ENCODE results near the gene ARF3.

Gene ARF3

DNA sequence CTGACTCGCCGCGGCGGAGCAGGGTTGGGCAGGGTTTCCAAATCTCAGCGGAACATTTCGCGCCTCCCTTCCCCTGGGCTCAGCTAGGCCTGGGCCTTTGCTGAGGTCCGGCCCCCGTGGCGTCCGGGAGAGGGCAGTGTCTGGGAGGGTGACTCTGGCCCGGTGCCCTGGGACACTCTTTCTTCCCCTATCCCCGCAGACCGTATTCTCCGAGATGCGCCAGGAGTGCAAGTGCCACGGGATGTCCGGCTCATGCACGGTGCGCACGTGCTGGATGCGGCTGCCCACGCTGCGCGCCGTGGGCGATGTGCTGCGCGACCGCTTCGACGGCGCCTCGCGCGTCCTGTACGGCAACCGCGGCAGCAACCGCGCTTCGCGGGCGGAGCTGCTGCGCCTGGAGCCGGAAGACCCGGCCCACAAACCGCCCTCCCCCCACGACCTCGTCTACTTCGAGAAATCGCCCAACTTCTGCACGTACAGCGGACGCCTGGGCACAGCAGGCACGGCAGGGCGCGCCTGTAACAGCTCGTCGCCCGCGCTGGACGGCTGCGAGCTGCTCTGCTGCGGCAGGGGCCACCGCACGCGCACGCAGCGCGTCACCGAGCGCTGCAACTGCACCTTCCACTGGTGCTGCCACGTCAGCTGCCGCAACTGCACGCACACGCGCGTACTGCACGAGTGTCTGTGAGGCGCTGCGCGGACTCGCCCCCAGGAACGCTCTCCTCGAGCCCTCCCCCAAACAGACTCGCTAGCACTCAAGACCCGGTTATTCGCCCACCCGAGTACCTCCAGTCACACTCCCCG is 23.9 kb upstream of the ARF3 start:
- DNase-seq = peak; percentile 38

DNA sequence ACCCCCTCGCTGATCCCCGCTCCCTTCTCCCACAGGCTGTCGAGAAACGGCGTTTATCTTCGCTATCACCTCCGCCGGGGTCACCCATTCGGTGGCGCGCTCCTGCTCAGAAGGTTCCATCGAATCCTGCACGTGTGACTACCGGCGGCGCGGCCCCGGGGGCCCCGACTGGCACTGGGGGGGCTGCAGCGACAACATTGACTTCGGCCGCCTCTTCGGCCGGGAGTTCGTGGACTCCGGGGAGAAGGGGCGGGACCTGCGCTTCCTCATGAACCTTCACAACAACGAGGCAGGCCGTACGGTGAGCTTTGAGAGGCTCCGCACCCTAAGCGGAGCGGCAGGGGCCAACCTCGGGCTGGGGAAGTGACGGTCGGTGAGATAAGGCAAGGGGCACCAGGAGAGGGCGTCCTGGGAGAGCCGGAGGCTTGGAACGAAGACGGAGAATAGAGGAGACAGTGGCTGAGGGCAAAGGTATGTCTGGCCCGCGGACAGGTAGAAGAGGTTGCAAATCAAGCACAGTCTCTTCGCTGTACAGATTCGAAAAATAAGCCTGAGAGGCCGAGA is 23.2 kb upstream of the ARF3 start:
- DNase-seq = peak; percentile 57

DNA sequence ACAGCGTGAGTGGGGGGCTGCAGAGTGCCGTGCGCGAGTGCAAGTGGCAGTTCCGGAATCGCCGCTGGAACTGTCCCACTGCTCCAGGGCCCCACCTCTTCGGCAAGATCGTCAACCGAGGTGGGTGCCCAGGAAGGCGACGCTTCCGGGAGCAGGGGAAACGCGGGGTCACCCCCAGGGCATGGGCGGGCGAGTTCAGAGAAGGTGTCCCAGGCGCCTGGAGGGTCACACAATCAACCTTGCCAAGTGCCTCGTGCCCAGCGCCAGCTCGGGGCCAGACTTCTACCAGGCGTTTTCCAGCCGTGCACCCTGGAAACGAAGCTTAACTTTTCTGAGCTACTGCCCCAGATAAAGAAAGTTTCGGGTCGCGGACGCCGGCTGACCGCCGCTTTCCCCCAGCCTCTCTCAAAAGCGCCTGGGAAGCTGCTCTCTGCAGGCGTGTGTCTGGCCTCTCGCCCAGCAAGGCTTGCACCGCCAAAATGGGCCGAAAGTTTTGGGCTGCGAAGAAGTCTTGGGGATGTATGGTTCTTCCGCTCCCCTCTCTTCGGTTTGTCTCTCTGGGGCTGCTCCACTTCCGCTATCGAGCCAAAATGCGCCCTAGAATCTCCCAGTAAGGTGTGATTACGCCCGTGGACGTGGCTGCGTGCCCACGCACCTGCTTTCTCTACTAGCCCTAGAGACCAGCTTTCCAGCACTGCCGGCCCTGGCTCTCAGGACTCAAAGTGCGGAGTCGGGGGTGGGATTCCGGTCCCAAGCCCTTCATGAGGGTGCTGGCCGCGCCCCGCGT is 22.5 kb upstream of the ARF3 start:
- peak; percentile 48 for DNase-seq

DNA sequence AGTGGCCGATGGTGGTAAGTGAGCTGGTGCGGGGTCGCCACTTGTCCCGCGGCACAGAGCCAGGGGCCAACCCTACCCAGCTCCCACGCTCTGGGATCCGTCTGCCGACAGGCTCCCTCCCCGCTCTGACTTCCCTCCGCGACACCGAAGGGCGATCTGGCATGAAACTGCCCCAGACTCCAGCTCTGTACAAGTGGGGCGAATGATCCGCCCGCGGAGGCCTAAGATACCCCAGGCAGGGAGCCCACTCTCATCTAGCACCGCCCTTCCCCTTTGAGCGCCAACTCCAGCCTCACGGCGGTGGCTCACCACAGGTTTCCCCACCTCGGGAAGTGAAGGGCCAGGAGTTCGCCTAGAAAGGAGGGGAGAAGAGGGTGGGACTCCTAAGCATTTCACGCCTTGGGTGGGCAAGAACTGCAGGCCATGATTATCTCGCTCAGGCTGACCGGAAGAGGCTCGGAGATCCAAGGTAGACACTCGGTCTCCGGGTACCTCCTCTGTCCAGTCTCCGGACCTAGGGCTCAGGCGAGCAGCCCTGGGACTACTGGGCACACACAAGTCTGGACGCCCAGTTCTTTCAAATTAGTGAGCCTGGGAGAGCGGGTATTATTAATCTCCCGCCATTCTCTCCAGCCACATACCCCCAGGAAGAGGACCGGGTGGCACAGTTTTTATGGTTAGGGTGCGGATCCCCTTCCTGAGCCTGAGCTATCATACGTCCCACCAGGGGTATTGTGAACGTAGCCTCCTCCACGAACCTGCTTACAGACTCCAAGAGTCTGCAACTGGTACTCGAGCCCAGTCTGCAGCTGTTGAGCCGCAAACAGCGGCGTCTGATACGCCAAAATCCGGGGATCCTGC is 21.7 kb upstream of the ARF3 start:
- DNase-seq = peak; percentile 39

DNA sequence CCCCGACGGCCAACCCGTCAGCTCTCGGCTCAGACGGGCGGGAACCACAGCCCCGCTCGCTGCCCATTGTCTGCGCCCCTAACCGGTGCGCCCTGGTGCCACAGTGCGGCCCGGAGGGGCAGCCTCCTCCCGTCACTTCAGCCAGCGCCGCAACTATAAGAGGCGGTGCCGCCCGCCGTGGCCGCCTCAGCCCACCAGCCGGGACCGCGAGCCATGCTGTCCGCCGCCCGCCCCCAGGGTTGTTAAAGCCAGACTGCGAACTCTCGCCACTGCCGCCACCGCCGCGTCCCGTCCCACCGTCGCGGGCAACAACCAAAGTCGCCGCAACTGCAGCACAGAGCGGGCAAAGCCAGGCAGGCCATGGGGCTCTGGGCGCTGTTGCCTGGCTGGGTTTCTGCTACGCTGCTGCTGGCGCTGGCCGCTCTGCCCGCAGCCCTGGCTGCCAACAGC is 21.0 kb upstream of the ARF3 start, which contains the start of gene WNT1:
Gene WNT1, plus strand, starts transcription at position 32 of the 450 bp plus-strand sequence. Its CDS starts 329 bp downstream, at position 361.
- DNase-seq = peak; percentile 34

DNA sequence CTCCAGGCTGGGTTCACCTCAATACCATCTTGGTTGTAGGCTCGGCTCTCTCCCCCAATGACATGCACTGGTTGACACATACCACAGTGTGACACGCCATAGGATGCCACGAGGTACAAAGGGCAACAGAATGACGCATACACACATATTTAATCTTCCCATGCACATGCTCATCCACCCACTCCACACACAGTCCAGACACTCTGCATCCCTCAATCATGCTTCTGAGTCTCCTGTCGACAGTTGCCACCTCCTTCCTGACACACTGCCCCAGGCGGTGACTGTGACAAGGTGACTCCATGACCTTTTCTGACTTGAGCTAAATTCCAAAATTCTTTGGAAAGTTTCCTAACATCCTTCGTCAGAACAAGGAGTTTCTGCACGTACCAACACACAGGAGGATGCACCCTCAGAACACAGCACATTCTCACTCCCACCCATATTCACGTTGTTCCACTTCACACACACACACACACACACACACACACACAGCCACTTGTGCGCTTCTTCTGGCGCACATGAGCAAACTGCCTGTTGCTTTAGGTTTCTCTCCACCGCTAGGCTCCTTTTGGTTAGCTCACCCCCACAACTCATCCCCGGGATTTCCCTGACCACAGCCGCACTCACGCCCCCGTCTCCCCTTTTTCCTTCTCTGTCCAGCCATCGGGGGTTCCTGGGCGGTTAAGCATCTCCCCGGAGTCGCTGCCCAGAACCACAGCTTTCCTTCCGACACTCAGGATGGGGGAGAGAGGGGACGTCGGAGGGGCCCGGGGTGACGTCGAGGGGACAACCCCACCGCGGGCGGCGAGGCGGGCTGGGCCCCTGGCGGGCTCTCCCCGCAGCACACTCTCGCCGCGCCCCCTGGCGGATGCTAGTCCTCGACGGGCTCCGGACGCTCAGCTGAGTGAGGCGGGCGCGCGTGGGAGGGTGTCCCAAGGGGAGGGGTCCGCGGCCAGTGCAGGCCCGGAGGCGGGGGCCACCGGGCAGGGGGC is 20.3 kb upstream of the ARF3 start:
- DNase-seq = peak; percentile 92

DNA sequence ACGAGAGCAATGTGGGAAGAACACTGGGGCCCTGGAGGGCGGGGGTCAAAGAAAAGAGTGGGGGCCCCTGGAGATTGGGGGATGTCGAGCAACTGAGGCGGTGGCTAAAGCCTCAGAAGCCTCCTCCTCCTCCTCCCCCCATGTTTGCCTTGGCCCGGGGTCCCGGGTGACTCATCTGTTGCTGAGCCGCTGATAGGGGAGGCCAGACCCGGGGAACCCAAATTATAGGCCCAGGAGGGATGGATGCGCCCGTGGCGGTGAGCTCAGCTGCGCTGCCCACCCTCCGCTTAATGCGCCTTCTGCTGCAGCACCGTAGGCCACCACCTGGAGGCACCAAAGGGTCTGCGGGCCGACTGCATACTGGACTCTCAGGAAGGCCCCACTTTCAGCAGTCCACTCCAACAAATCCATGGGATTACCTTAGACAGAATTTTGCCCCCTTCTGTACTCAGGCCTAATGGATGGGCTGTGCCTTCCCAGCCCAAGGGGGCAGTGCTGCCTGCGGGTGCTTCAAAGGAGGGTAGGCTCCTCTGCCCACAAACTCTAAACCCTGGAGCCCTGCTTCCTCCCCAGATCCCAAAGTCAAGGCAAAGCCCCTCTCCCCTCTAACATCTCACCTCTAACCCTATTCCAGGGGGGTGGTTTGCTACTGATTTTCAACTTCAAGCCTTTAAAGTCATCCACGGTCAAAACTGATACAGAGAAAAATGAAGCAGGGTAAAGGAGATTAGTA is 16.8 kb upstream of the ARF3 start:
- DNase-seq = peak; percentile 66

DNA sequence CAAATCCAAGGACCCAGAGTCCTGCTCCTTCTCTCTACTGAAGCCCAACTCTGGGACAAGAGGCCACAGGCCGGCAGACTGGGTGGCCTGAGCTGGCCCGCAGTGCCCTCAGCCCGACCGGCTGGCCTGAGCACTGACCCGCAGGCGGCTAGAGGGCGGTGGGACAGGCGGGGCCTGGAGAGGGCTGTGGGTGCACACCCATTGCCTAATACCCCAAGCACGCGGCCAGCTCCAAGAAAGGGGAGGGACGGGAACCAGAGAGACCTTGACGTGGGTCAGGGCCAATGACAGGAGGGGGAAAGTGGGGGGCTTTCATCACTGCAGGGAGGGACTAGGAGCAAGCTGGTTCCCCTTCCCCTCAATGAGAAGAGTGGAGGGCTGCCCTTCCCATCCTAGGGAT is 16.2 kb upstream of the ARF3 start:
- no peak for DNase-seq

DNA sequence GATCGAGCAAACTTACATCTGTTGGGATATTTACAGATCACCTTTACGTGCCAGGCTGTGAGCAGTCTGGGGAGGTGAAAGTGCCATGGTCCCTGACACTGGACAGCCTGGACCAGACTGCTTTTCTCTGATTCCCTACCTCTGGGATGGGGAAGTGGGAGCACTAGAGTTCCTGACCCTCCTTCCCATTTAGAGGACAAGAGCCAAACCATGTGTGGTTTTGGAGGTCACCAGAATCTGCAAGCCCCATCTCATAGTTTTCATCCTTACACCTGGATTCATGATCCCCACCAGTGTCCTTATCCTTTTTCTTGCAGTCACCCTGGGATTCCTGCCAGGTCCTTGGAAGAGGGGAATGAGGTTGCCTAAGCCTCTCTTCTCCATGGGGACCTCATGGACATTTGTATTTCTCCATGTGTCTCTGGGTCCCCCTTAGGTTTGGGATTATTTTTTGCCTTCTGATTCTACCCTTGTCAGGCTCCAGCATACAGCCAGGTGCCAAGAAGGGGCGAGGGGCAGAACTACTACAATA is 15.7 kb upstream of the ARF3 start:
- no peak for DNase-seq

DNA sequence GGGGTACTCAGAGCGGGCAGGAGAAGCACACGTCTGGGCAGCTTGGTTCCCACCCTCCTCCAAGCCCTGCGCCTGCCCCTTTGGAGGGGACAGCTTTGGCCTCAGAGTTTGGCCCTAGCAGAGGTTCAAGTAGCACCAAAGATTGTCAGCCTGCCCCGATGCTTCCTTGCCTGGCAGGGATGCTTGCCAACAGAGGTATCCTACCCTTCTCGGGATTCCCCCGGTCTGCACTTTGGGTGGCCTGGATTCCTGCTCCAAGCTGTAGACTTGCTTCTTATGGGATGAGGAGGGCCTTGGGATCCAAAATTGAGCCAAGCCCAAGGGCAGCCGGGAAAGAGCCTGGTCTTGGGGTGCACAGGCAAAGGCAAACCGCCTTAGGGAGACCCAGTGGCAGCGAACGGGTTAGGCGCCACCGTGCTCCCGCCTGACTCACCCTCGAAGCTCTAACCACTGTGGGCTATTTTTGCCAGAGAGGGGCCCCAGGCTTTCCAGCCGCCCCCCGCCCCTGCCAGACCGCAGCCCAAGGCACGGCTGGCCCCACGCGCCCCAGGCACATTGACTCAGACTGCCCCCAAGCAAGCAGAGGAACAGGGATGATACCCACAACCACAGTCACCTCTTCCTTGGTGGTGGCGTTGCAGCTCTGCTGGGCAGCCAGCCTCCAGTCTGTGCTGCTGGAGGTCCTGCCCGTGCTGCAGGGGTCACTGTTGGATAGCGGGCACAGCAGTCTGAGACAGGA is 15.1 kb upstream of the ARF3 start:
- DNase-seq = peak; percentile 77

DNA sequence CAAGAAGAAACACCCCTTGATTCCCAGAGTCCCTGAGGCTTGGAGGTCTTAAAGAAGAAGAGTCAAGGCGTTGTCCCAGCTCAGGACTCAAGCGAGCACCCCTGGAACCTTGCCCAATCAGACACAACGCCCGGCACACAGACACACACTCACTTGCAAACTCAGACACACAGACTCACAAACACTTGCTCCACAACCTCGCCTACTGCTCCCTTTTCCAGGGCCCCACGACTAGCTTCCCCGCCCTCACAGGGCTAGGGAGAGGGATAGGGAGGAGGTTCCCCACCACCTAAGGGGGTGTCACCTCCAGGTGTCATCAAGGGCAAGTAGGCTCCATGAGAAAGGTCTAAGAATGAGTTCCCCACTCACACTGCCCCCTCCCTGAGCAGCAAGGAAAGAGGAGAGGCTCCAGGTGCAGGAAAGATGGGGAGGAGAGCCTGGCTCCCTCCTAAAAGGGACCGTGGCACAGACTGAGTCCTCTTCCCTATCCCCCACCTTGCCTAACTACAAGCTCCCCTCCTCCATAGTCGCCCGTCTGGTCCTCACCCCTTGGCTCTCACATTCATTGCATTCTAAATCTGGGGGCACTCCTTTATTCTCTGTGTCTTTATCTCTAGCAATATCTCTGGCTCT is 13.5 kb upstream of the ARF3 start:
- DNase-seq = no peak

DNA sequence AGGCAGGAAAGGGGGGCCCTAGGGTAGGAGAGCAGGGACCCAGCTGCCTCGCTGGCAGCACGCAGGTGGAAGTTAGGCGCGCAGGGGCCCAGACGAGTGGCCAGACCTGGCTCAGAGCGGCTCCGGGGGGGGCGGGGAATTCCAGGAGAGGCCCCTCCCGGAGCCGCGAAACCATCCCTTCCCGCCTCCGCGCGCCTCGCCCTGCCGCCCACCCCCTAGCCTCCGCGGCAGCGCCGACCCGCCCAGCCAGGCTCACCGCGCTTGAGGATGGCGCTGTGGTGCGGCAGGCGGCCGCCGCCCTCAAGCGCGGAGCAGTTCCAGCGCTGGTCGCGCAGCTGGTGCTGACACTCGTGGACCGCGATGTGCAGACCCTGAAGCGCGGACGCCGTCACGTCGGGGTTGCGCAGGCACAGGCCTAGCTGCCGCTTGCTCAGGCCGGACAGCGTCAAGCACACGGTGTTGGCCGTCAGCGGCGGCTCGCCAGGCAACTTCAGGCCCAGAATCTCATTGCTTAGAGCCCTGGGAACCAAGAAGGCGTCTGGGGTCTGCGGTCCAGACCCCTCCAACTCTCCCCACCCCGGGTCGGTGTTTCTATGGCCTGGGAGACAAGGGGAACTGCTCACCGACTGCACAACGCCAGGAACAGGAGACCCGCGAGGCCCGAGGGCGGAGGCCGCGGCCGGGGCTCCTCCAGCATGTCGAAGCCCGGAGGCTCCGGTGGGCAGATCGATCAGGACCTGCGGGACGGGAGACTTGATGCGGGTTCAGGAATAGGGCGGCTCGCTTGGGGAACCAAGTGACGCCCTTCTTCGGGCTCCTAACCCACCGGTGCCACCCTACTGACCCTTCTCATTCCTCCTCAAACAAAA is 12.8 kb upstream of the ARF3 start:
- peak; percentile 42 for DNase-seq

DNA sequence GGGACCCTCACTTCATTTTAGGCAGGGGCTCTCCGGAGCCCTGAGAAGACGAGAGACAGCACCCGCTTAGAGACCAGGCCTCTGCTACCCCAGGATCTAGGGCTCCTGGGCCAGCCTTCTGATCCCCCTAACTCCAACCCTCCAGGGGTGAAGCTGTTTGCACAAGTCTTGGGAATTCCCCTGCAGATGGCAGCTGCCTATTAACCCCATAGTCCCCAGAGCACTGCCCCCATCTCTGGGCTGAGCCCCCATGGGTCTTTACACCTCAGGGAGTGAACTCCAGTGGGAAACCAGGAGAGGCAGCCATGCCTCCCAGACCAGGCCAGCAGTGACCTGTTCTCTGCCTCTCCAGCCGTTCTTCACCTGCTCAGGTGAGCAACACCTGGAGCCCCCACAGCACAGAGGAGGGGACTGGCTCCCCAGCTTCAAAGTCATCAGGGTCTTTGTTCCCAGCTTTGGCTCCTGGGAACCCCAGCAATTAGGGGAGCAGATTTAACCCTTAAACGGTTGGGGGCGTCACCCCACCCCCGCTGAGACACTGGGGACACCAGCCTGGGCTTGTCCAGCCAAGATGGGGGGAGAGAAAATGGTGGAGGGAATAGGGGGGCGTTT is 12.0 kb upstream of the ARF3 start:
- DNase-seq = no peak

DNA sequence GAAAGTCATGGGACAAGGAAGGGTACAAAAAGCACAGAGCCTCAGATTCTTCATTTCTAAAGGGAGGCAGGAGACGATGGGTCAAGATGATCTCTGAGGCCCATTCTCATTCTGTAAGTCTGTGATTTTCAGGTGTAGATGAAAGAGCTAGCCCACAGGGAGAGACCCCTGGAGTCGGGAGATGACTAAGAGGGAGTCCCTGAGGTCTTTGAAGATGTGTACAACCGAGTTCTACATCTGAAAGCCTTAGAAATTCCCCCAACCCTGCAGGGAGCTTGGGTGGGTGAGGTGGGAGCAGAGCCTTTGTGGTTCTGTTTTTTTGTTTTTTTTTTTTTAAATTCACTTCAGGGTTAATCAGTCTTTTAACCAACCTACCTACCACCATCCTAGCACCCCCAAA is 11.2 kb upstream of the ARF3 start:
- no peak for DNase-seq

DNA sequence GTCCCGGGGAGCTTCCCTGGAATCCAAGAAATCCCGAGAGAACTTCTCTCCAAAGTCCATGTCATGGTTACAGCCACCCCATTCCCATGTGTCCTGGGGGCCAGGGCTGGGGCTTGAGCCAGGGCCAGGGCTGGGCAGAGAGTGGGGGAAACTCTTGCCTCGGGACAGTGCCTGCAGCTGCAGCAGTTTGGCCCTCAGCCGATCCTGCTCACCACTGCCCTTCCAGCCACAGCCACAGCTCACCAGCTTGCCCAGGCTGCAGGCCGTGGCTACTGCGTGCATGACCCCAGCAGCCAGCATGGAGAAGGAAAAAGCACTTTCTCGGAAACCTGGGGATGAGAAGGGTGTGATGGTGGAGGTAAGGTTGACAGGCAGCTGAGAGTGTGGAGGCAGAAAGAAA is 10.7 kb upstream of the ARF3 start:
- DNase-seq = no peak

DNA sequence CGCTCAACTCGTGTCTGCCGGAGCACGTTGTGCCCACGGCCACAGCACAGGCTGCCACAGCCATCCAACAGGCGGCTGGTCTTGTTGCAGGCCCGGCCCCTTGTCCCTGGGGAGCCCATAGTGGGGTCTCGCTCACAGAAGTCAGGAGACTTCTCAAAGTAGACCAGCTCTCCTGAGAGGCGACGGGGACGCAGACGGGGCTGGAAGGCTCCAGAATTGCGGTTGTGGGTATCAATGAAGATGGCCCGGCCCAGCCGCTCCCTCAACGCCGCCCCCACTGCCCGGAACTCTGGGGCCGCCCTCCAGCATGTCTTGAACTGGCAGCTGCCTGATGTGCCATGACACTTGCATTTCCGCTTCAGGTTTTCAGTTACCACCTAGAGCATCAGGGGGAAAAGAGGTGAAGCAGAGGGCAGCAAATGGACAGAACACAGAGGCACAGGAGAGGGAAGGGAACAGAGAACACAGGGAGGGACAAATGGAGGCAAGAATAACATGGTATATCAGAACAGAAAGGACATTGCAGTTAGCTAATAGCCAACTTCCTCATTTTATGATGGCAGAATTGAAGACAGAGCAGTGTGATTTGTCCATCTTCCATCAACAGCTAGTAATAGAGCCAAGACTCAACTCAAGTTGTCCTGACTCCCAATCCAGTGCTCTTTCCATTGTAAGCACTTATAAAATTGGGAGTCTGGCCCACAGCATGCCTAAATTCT is 9.0 kb upstream of the ARF3 start:
- no peak for DNase-seq

DNA sequence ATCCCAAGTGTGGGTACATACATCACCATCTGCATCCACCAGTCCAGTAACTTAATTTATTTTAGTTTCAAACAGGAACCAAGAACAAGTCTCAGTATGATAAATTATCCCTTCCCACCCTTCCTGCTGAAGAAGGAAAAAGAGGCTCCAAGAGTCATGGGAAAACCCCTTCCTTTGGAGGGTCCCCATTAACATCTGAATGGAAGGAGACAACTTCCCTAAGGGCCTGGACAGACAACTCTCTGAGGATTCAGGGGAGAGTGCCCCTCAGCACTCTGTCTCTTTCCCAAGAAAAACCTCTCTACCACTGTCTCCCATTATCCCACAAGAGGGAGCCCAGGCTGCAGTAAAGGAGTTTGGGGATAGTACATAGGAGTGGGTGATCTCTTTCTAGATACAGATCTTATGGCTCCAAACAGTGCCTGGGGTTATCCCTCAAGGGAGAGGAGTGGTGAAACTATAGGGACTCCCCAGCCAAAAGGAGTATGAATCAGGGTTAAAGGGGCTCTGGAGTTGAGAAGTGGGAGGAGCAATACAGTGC is 8.1 kb upstream of the ARF3 start:
- DNase-seq = no peak
